HUES48 (cell line): ENCODE measurements around the gene RBM20.

Source experiments
- H3K27ac ChIP-seq: one replicate; pipeline ENCODE4 v1.7.0; 2013; ENCODE audit warnings: low read depth, low read length, inconsistent platforms
- H3K27me3 ChIP-seq: 2 replicates; pipeline ENCODE4 v1.6.1; 2013; ENCODE audit warnings: mild to moderate bottlenecking, low read length; ENCODE audit not compliant: control insufficient read depth, insufficient read depth
- H3K36me3 ChIP-seq: 2 replicates; pipeline ENCODE4 v1.6.1; 2013; ENCODE audit warnings: low read length; ENCODE audit not compliant: control insufficient read depth, insufficient read depth
- H3K4me1 ChIP-seq: 2 replicates; pipeline ENCODE4 v1.6.1; 2013; ENCODE audit warnings: mild to moderate bottlenecking, low read length; ENCODE audit not compliant: control insufficient read depth, insufficient read depth
- H3K4me3 ChIP-seq: 2 replicates; pipeline ENCODE4 v1.5.1; 2013; ENCODE audit warnings: mild to moderate bottlenecking, low read depth, low read length
- H3K9ac ChIP-seq: 2 replicates; pipeline ENCODE4 v1.6.1; 2013; ENCODE audit warnings: mild to moderate bottlenecking, low read depth, low read length, moderate library complexity
- H3K9me3 ChIP-seq: 2 replicates; pipeline ENCODE4 v1.6.1; 2013; ENCODE audit warnings: low read length; ENCODE audit not compliant: control insufficient read depth, insufficient read depth

RBM20 gene

DNA sequence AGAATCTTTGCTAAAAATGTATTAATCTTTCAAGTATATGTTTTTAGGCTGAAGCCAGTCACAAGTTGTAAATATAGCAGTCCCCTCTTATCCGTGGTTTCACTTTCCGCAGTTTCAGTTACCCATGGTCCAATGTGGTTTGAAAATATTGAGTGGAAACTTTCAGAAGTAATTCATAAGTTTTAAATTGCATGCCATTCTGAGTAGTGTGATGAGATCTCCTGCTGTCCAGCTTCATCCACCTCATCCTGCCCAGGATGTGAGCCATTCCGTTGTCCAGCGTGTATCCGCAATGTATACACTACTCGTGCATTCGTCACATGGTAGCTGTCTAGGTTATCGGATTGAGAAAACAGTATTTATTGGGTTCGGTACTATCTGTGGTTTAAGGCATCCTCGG, 239.8 kb downstream of the RBM20 start:
- no peaks in the 10 kb centered on the region for H3K4me1 ChIP-seq
- no peak overlapping the region for H3K9ac ChIP-seq
- H3K9me3 ChIP-seq, result no peaks in the 10 kb centered on the region
- no peaks in the 10 kb centered on the region for H3K27me3 ChIP-seq
- no peak overlapping the region for H3K27ac ChIP-seq
- H3K36me3 ChIP-seq, result peaks cover 37% of the 10 kb centered on the region
- H3K4me3 ChIP-seq, result no peak overlapping the region

DNA sequence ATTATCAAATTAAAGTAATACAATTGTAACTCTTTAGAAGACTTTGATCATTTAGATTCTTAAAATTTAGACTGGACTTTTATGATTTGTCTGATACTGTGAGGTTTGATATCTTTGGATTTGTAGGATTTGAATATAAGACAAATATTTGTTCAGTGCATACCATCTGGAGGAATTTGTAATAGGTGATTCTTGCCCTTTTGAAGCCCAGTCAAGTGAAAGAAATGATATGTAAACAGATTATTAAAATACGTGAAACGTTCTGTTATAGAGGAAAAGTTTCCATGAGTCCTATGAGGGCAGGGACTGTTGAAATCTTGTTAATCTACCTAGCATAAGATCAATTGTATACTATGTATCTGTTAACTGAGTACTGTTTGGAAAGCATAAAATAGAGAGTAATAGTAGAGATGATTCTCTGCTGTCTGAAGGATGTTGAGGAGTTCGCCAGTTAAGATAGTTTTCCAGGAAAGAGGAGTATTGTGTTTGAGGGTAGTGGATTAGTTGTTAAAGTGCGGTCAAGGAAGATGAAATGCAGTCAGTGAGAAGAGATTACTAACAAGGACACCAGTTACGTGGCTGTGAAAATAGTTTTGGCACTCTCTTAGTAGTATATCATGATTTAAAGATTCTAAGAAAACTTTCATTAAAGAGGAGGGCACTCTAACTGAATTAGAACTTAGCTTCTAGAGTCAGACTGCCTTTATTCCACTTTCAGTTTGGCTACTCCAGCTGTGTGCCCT, 242.0 kb downstream of the RBM20 start:
- H3K9ac ChIP-seq, result no peak overlapping the region
- peaks cover 50% of the 10 kb centered on the region for H3K36me3 ChIP-seq
- no peaks in the 10 kb centered on the region for H3K4me1 ChIP-seq
- no peaks in the 10 kb centered on the region for H3K27me3 ChIP-seq
- H3K4me3 ChIP-seq, result no peak overlapping the region
- no peak overlapping the region for H3K27ac ChIP-seq
- no peaks in the 10 kb centered on the region for H3K9me3 ChIP-seq

DNA sequence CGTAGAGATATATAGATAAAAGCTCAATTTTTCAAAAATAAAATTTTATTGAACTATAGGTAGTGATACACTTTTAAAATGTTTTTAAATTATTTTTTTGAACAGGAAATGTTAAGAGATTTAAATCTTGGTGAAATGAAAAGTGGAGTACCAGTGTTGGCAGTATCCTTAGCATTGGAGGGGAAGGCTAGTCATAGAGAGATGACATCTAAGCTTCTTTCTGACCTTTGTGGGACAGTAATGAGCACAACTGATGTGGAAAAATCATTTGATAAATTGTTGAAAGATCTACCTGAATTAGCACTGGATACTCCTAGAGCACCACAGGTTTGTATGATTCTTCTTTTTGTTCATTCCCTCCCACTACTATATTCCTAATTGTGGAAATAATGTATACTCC, 243.4 kb downstream of the RBM20 start:
- H3K9ac ChIP-seq, result no peak overlapping the region
- no peak overlapping the region for H3K27ac ChIP-seq
- H3K4me3 ChIP-seq, result no peak overlapping the region
- no peaks in the 10 kb centered on the region for H3K9me3 ChIP-seq
- no peaks in the 10 kb centered on the region for H3K27me3 ChIP-seq
- H3K4me1 ChIP-seq, result no peaks in the 10 kb centered on the region
- H3K36me3 ChIP-seq, result peaks cover 39% of the 10 kb centered on the region
